ENCODE data around the gene USP6NL. TPM values are rescaled to one million over a fixed set of nuclear protein-coding genes. Genes with fewer than 3 reads are reported as not detected.

USP6NL gene
- polyA plus RNA-seq, 1 of the 3 experiments (the other 2 are of a cell fraction) = 8.9 TPM

DNA sequence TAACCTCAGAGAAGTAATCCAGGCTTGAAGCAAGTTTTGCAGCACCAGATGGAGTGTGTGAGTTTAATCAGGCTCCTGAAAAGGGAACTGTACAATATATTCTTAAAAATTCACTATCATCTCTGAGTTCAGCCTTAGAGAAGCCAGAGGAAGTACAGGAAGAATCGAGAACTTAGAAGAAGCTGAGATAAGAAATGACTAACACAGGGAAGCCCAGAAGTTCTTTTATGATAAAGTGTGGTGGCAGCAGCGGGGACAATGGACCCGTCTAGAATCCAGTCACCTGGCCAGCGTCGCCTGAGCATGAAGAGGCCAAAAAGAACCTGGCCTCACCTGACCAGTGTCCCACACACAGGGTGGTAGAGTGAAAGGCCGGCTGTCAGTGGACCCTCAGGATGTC is 161.0 kb downstream of the USP6NL start:
- Histone ChIP-seq H3K9me2 (no peaks in the 10 kb centered on the region), H2AFZ (ENCODE audit: low read depth) (no peak overlapping the region), H3K4me2 (no peak overlapping the region), H3K9me3 (no peaks in the 10 kb centered on the region), H3K79me2 (ENCODE audit: insufficient read depth) (no peaks in the 10 kb centered on the region), H3K4me3 (ENCODE audit: low read depth in 2 of 2, low read length in 1 of 2) (no peak overlapping the region), H3K36me3 (replicated peaks in 1 of 2; ENCODE audit: control insufficient read depth in 1 of 2, insufficient read depth in 2 of 2, low read length in 1 of 2) (no peaks in the 10 kb centered on the region), H4K20me1 (ENCODE audit: insufficient read depth) (no peaks in the 10 kb centered on the region), H3K27ac (ENCODE audit: low read depth in 2 of 2, low read length in 1 of 2) (no peak overlapping the region), H3K4me1 (ENCODE audit: control insufficient read depth in 1 of 2, insufficient read depth in 2 of 2, low read depth in 1 of 2, low read length in 1 of 2) (peaks cover 0 to 4% of the 10 kb centered on the region in 2 experiments; a peak in 1 of 4 replicates), H3K9ac (no peak overlapping the region), H3K27me3 (ENCODE audit: insufficient read depth) (no peaks in the 10 kb centered on the region), H3F3A (replicated peaks; ENCODE audit: insufficient read depth) (no peaks in the 10 kb centered on the region)
- ChIA-PET CTCF (no interaction called here), POLR2A (no interaction called here)
- WGBS (ENCODE audit: low lambda C conversion rate) = 37% methylated on average over 6 of the region's 6 CpGs
- TF ChIP-seq NFIC (IDR thresholded peaks at IDR 0.05; ENCODE audit: borderline replicate concordance) (no peak), MXI1 (IDR thresholded peaks at IDR 0.05; ENCODE audit: low read depth, low read length) (no peak), EP300 (IDR thresholded peaks at IDR 0.05; ENCODE audit: borderline replicate concordance in 1 of 2, low read depth in 1 of 2, low read length in 1 of 2) (no peak), MEF2A (IDR thresholded peaks at IDR 0.05; ENCODE audit: borderline replicate concordance, low read depth) (no peak), MAX (IDR thresholded peaks at IDR 0.05; ENCODE audit: low read depth) (no peak), RCOR1 (IDR thresholded peaks at IDR 0.05; ENCODE audit: low read length) (no peak), SIN3A (IDR thresholded peaks at IDR 0.05; ENCODE audit: borderline replicate concordance, low read depth, low read length) (no peak), ZBTB33 (IDR thresholded peaks at IDR 0.05; ENCODE audit: borderline replicate concordance, low read depth) (no peak), TCF12 (IDR thresholded peaks at IDR 0.05) (no peak), EZH2phosphoT487 (IDR thresholded peaks at IDR 0.05; ENCODE audit: borderline replicate concordance, low read depth) (no peak), JUND (IDR thresholded peaks at IDR 0.05) (no peak), CHD2 (IDR thresholded peaks at IDR 0.05; ENCODE audit: low read length, partially characterized antibody) (no peak), RFX5 (IDR thresholded peaks at IDR 0.05; ENCODE audit: low read length) (no peak)
- TF ChIP-seq, protein P1, sequence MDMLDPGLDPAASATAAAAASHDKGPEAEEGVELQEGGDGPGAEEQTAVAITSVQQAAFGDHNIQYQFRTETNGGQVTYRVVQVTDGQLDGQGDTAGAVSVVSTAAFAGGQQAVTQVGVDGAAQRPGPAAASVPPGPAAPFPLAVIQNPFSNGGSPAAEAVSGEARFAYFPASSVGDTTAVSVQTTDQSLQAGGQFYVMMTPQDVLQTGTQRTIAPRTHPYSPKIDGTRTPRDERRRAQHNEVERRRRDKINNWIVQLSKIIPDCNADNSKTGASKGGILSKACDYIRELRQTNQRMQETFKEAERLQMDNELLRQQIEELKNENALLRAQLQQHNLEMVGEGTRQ (IDR thresholded peaks at IDR 0.05; ENCODE audit: borderline replicate concordance, low read depth, low read length) = no peak
- TF ChIP-seq, protein P2, sequence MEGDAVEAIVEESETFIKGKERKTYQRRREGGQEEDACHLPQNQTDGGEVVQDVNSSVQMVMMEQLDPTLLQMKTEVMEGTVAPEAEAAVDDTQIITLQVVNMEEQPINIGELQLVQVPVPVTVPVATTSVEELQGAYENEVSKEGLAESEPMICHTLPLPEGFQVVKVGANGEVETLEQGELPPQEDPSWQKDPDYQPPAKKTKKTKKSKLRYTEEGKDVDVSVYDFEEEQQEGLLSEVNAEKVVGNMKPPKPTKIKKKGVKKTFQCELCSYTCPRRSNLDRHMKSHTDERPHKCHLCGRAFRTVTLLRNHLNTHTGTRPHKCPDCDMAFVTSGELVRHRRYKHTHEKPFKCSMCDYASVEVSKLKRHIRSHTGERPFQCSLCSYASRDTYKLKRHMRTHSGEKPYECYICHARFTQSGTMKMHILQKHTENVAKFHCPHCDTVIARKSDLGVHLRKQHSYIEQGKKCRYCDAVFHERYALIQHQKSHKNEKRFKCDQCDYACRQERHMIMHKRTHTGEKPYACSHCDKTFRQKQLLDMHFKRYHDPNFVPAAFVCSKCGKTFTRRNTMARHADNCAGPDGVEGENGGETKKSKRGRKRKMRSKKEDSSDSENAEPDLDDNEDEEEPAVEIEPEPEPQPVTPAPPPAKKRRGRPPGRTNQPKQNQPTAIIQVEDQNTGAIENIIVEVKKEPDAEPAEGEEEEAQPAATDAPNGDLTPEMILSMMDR (IDR thresholded peaks at IDR 0.05) = no peak
- TF ChIP-seq, protein P3, sequence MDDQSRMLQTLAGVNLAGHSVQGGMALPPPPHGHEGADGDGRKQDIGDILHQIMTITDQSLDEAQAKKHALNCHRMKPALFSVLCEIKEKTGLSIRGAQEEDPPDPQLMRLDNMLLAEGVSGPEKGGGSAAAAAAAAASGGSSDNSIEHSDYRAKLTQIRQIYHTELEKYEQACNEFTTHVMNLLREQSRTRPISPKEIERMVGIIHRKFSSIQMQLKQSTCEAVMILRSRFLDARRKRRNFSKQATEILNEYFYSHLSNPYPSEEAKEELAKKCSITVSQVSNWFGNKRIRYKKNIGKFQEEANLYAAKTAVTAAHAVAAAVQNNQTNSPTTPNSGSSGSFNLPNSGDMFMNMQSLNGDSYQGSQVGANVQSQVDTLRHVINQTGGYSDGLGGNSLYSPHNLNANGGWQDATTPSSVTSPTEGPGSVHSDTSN (IDR thresholded peaks at IDR 0.05) = no peak
- TF ChIP-seq, protein P4, sequence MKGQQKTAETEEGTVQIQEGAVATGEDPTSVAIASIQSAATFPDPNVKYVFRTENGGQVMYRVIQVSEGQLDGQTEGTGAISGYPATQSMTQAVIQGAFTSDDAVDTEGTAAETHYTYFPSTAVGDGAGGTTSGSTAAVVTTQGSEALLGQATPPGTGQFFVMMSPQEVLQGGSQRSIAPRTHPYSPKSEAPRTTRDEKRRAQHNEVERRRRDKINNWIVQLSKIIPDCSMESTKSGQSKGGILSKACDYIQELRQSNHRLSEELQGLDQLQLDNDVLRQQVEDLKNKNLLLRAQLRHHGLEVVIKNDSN (IDR thresholded peaks at IDR 0.05; ENCODE audit: borderline replicate concordance, low read depth) = no peak
- DNase-seq = no peak
